ENCODE measurements around the gene LRRC45.

Gene LRRC45

GRCh38 chr17:81995463-81996231, 27.5 kb upstream of the LRRC45 start:
- no peak for TF ChIP-seq ZBTB7A (tag by site-specific recombination; IDR thresholded peaks at IDR 0.05; ENCODE audit: low read depth)
- no peak for TF ChIP-seq GLI2 (tag by site-specific recombination; IDR thresholded peaks at IDR 0.05; ENCODE audit: borderline replicate concordance, low read depth)
- TF ChIP-seq ZNF324 (tag by site-specific recombination; IDR thresholded peaks at IDR 0.05), result no peak
- no peak for TF ChIP-seq ZNF510 (tag by site-specific recombination; IDR thresholded peaks at IDR 0.05; ENCODE audit: insufficient replicate concordance)
- no peak for TF ChIP-seq SP2 (tag by site-specific recombination; IDR thresholded peaks at IDR 0.05)
- no peak for TF ChIP-seq ZNF580 (tag by site-specific recombination; IDR thresholded peaks at IDR 0.05)
- no peak for TF ChIP-seq SP7 (tag by site-specific recombination; IDR thresholded peaks at IDR 0.05)
- TF ChIP-seq FEZF1 (tag by site-specific recombination; IDR thresholded peaks at IDR 0.05), result no peak
- TF ChIP-seq GLI4 (tag by site-specific recombination; IDR thresholded peaks at IDR 0.05), result no peak
- no peak for TF ChIP-seq ZNF140 (tag by site-specific recombination; IDR thresholded peaks at IDR 0.05)
- TF ChIP-seq ZNF514 (tag by site-specific recombination; IDR thresholded peaks at IDR 0.05), result no peak
- TF ChIP-seq ZNF112 (tag by site-specific recombination; IDR thresholded peaks at IDR 0.05), result no peak
- TF ChIP-seq ZNF175 (tag by site-specific recombination; IDR thresholded peaks at IDR 0.05), result no peak
- TF ChIP-seq ZNF223 (tag by site-specific recombination; IDR thresholded peaks at IDR 0.05), result no peak
- no peak for TF ChIP-seq ZNF274 (IDR thresholded peaks at IDR 0.05; ENCODE audit: low read length)
- TF ChIP-seq ZNF274 (tag by site-specific recombination; IDR thresholded peaks at IDR 0.05; ENCODE audit: borderline replicate concordance), result no peak
- TF ChIP-seq ZNF202 (tag by site-specific recombination; IDR thresholded peaks at IDR 0.05; ENCODE audit: borderline replicate concordance), result no peak
- TF ChIP-seq ZBTB49 (tag by site-specific recombination; IDR thresholded peaks at IDR 0.05; ENCODE audit: low read depth), result no peak
- no peak for TF ChIP-seq BCL6B (tag by site-specific recombination; IDR thresholded peaks at IDR 0.05)
- no peak for TF ChIP-seq ZBTB10 (tag by site-specific recombination; IDR thresholded peaks at IDR 0.05)
- no peak overlapping the region for H3K27ac ChIP-seq (ENCODE audit: extremely low read depth, low read depth, low read length)
- CTCF ChIA-PET, result interaction anchor here (0.7 to 1.4 kb wide), 5 partner anchors 8 to 36 kb away, joined by 3 to 6 read pairs (median 4); no protein-coding TSS in a partner anchor
- POLR2A ChIA-PET, result no interaction called here
- H3K4me3 ChIP-seq (ENCODE audit: low read depth, low read length), result no peak overlapping the region
- peaks cover 0 to 7% of the 10 kb centered on the region in 2 experiments; a peak in 1 of 3 replicates for H3K36me3 ChIP-seq (ENCODE audit: control insufficient read depth in 2 of 2, insufficient read depth in 1 of 2, low read length in 2 of 2)
- H3K4me1 ChIP-seq (ENCODE audit: control insufficient read depth, insufficient read depth, low read length), result peaks cover 7% of the 10 kb centered on the region
- H3K9me3 ChIP-seq (ENCODE audit: control insufficient read depth, insufficient read depth, low read depth, low read length), result no peaks in the 10 kb centered on the region

Data from HEK293 (cell line).